Stimulated activated CD8-positive, alpha-beta memory T cell treated with anti-CD3 and anti-CD28 coated beads, Interleukin-7, amount 100 ng/mL, for 48 hours (primary cell): ENCODE results near the gene MRPS15.
"Not testable (repeated sequence)": the region's sequence is repeated elsewhere in the genome, so short reads cannot be mapped to it uniquely, and the experiment has no call there.

ENCODE experiments used
- DNase-seq, 2 donors: peaks; one replicate each; pipeline ENCODE4 v3.0.0-alpha.2; 2020; ENCODE audit warnings: low read depth in 1 of 2; ENCODE audit errors: extremely low read depth in 1 of 2

MRPS15 gene

GRCh38 chr1:36463803-36464604 lies at the start of gene MRPS15:
Gene MRPS15 (minus strand): TSS chr1:36464384. CDS start chr1:36464275, 109 bp downstream.
- DNase-seq = peak; percentile 90 to 93

GRCh38 chr1:36512842-36513241 lies 48.7 kb upstream of the MRPS15 start:
- DNase-seq = no peak

- no peak for DNase-seq
Observed at GRCh38 chr1:36511804-36512798, 47.9 kb upstream of the MRPS15 start.

- not testable (repeated sequence) for DNase-seq
Observed at GRCh38 chr1:36511220-36511619, 47.0 kb upstream of the MRPS15 start.

GRCh38 chr1:36510418-36510817 lies 46.2 kb upstream of the MRPS15 start:
- no peak for DNase-seq

GRCh38 chr1:36508257-36508656 lies 44.1 kb upstream of the MRPS15 start:
- DNase-seq = no peak

GRCh38 chr1:36506276-36506920 lies 42.2 kb upstream of the MRPS15 start:
- no peak for DNase-seq

- DNase-seq = no peak
Observed at GRCh38 chr1:36503733-36504132, 39.5 kb upstream of the MRPS15 start.

GRCh38 chr1:36503159-36503558 lies 39.0 kb upstream of the MRPS15 start:
- DNase-seq = no peak

GRCh38 chr1:36502616-36503015 lies 38.4 kb upstream of the MRPS15 start:
- no peak for DNase-seq

- not testable (repeated sequence) for DNase-seq
Observed at GRCh38 chr1:36501911-36502310, 37.7 kb upstream of the MRPS15 start.

- no peak for DNase-seq
Observed at GRCh38 chr1:36497207-36497606, 33.0 kb upstream of the MRPS15 start.

- no peak for DNase-seq
Observed at GRCh38 chr1:36494971-36495370, 30.8 kb upstream of the MRPS15 start.

GRCh38 chr1:36493524-36493923 lies 29.3 kb upstream of the MRPS15 start:
- DNase-seq = no peak

- DNase-seq = no peak
Observed at GRCh38 chr1:36492491-36492890, 28.3 kb upstream of the MRPS15 start.

GRCh38 chr1:36489258-36490051 lies 25.3 kb upstream of the MRPS15 start:
- not testable (repeated sequence) for DNase-seq

- DNase-seq = no peak
Observed at GRCh38 chr1:36487906-36488305, 23.7 kb upstream of the MRPS15 start.

- not testable (repeated sequence) for DNase-seq
Observed at GRCh38 chr1:36487336-36487725, 23.1 kb upstream of the MRPS15 start.

- DNase-seq = no peak
Observed at GRCh38 chr1:36486439-36487335, 22.5 kb upstream of the MRPS15 start.
